ENCODE measurements around the gene KCNG2.

KCNG2 gene

GRCh38 chr18:79945118-79946042, 147.6 kb downstream of the KCNG2 start:
- DNase-seq, result no peak

- DNase-seq, result no peak
Measured at GRCh38 chr18:79947054-79947755, 149.5 kb downstream of the KCNG2 start.

- no peak for DNase-seq
Measured at GRCh38 chr18:79947881-79948610, 150.3 kb downstream of the KCNG2 start.

GRCh38 chr18:79948719-79949411, 151.1 kb downstream of the KCNG2 start:
- DNase-seq, result no peak

Data from activated CD8-positive, alpha-beta memory T cell treated with anti-CD3 and anti-CD28 coated beads, Interleukin-2, amount 50 U/mL, for 4 hours (primary cell).